A549 treated with Hydrocortisone at 1 μM for 4 hours (cell line): Measurements from ENCODE around the gene RPL18. TPM values are rescaled to one million over a fixed set of nuclear protein-coding genes. Genes with fewer than 3 reads are reported as not detected.

Experiments
- total RNA-seq: library from RNA; stranded (reverse); fragments of 200-300 nt; extraction: Qiagen RNA extraction; gene quantifications from 5 replicates; pipeline ENCODE4 v1.2.3, GENCODE V29; 2022

Gene RPL18
- total RNA-seq = 3,143 to 3,491 TPM (median 3,212 TPM) in 5 replicates

DNA sequence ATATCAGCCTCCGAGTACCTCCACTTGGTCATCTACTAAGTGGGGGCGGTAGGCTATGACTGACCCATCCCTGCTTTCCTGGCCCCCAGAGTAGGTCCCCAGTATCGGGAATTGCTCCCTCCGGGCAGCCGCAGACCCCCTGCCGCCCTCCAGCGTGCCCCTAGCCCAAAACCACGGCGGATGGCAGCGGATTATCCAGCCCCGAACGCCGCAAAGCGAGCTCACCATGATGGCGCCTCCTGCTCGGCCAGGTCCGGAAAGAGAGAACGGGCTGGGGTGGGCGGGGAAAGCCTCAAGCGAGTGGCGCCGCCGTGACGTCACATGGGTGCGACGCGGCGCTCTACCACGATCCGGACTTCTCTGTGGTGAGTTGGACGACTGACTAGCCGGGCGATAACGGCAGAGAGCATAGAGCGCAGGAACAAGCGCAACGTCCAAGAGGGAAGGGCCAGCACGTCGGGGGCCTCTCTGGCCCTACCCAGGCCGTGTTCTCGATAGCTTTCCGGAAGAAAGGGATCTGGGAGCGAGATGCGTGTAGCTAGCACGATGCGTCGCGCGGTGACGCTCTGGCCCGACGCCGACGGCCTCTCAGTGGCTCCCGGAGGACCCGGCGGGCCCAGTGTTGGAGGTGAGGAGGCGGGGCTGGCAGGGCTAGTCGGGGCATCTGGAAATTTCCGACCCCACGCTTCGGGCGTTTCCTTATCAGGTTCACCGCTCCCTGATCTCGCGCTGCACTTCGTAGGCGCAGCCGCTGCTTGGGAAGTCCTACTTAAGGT lies at the start of gene RPL18, which contains the start of gene SPHK2:
RPL18 (minus strand) TSS at position 263 of the 776 bp plus-strand sequence; CDS start at position 228, 35 bp downstream.
SPHK2 (plus strand) TSS at position 591 of the 776 bp plus-strand sequence. CDS start 1,009 bp downstream, outside the sequence.

DNA sequence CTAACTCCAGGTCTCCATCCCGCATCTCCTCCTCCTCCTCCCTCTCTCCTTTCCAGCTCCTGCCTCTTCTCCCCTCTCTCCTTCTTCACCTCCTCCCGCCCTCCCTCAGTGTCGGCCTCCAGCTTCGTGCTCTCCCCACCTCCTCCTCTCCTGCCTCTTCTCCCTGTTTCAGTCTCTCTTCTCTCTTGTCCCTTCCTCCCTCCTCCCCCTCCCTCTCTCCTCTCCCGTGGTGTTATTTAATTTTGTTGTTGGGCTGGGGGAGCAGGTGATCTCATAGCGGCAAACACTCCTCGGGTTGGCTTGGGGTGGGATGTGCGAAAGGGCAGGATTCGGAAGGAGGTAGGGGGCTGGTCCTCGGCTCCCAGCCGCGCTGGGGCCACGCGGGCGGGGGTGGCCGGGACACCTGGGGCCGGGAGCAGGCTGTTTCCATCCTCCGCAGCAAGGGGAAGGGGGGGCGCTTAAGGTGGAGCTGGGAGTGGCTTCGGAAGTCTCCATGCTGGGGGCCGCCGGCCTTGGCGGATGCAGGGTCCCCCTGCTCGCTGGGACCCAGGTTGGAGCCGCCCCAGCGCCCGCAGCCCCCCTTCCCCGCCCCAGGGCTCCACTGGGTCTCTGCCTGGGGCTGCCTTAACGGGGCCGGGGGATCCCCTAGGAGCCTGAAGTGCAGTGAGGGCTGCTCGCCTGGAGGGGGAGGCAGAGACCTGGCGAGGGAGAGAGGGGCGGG lies 27.2 kb upstream of the RPL18 start, which contains the start of gene CA11:
CA11 (minus strand) TSS at position 187 of the 721 bp plus-strand sequence. CDS start 555 bp downstream, outside the sequence.

DNA sequence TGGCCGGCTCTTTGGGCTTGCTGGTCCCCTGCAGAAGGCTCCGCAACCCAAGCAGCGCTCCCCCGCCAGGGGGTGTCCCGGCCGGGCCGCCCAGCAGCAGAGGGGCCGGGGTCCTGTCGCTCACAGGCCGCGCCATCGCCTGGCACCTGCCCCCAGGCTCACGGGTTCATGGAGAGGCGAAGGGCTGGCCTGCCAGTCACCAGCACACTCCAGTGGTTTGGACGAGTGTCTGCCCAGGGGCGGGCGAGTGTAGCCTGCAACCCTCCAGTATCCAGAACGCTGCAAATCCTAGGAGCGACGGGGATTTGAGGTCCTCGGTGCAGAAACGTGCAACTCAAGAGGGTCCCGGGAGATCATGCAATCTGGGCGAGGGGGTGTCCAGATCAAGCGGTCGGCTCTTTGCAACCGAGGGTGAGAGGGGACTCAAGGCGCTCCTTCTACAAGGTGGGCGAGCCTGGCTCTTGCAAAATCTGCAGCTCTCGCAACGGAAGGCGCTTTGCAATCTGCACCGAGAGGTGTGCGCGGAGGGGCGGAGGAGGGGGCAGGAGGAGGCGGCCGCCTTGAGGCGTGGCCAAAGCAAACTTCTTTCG lies 18.0 kb upstream of the RPL18 start, which contains the start of gene DBP:
DBP (minus strand) TSS at position 521 of the 590 bp plus-strand sequence; CDS start at position 136, 385 bp downstream.

DNA sequence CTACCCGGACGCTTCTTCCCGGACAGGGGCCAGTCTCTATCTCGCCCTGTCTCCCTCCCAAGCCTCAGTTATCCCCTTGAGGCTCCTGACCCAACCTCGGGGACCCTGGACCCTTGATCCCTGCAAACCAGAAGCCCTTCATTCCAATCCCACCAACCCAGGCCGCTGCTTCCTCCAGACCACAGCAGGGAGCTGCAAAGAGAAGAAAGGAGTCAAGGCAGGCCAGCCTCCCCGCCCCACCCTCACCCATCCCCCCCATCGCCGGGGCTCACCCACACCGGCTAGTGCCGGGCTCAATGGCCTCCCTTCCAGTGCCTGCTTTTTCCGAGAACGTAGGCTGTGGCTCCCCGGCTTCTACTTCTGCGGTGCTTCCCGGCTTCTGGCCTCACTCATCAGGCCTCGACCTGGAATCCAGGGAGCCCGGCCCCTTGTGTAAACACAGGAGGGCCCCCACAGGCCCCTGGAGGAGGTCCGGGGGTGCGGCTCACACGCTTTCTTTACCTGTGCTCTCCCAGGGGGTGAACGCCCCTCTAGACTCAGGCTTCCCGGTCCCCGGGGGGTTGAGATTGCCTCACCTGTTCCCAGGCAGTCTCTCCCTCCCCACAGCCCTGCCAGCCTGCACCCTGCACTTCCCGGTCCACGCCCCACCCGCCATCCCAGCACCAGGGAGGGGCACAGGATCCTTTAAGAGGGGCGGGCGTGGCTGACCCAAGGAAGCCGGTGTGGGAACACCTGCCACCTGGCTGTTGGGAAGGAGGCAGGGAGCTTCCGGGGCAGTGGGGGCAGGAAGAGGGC lies 4.3 kb downstream of the RPL18 start, which contains the start of gene FAM83E:
FAM83E (minus strand) TSS at position 641 of the 795 bp plus-strand sequence. CDS start 1,704 bp downstream, outside the sequence.

DNA sequence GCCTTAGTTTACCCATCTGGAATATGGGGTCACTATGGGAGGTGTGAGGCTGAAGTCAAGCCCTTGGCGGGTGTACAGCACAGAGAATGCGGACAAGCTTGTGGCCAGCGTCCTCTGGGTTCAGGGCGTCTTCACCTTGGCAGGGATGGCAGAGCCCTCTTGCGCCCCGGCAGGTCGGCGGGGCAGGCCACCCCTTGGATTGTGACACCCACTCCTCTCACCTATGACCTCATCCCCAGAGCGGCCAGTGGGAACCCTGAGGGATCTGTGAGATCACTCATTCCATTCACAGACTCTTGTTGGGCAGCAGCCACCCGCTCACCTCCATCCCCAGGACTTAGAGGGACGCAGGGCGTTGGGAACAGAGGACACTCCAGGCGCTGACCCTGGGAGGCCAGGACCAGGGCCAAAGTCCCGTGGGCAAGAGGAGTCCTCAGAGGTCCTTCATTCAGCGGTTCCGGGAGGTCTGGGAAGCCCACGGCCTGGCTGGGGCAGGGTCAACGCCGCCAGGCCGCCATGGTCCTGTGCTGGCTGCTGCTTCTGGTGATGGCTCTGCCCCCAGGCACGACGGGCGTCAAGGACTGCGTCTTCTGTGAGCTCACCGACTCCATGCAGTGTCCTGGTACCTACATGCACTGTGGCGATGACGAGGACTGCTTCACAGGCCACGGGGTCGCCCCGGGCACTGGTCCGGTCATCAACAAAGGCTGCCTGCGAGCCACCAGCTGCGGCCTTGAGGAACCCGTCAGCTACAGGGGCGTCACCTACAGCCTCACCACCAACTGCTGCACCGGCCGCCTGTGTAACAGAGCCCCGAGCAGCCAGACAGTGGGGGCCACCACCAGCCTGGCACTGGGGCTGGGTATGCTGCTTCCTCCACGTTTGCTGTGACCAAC lies 12.3 kb downstream of the RPL18 start, which contains the start of gene SPACA4:
SPACA4 (plus strand) TSS at position 280 of the 896 bp plus-strand sequence; CDS start at position 517, 237 bp downstream.

Other genes starting within 250 kb of the RPL18 start
- 389 to 432 TPM (median 425 TPM) in 5 replicates for gene KDELR1, start 227.6 kb downstream of the RPL18 start, total RNA-seq
- 6.5 to 8.9 TPM (median 7.6 TPM) in 5 replicates for gene GRIN2D, start 225.5 kb downstream of the RPL18 start, total RNA-seq
- gene GRWD1, start 173.2 kb downstream of the RPL18 start, total RNA-seq = 108 to 129 TPM (median 110 TPM) in 5 replicates
- 0.93 to 2.0 TPM (median 1.1 TPM) in 5 replicates for gene KCNJ14, start 163.6 kb downstream of the RPL18 start, total RNA-seq
- gene CYTH2, start 149.8 kb downstream of the RPL18 start, total RNA-seq = 54.5 to 64.5 TPM (median 61.2 TPM) in 5 replicates
- gene LMTK3, start 107.3 kb downstream of the RPL18 start, total RNA-seq = 2.7 to 5.6 TPM (median 4.5 TPM) in 5 replicates
- 12.0 to 17.5 TPM (median 14.0 TPM) in 5 replicates for gene SULT2B1, start 67.0 kb downstream of the RPL18 start, total RNA-seq
- not detected in 5 replicates for gene SPACA4, start 12.4 kb downstream of the RPL18 start, total RNA-seq
- 0.10 to 0.36 TPM (median 0.15 TPM) in 5 replicates for gene FAM83E, start 4.1 kb downstream of the RPL18 start, total RNA-seq
- 12.5 to 17.2 TPM (median 14.5 TPM) in 5 replicates for gene SPHK2, start 328 bp upstream of the RPL18 start, total RNA-seq
- gene DBP, start 18.2 kb upstream of the RPL18 start, total RNA-seq = 1.6 to 2.3 TPM (median 1.8 TPM) in 5 replicates
- 6.7 to 12.0 TPM (median 10.7 TPM) in 5 replicates for gene CA11, start 27.0 kb upstream of the RPL18 start, total RNA-seq
- gene NTN5, start 53.8 kb upstream of the RPL18 start, total RNA-seq = 0.12 to 0.20 TPM (median 0.16 TPM) in 5 replicates
- not detected in 5 replicates for gene FUT2, start 76.8 kb upstream of the RPL18 start, total RNA-seq
- 0.23 to 0.53 TPM (median 0.43 TPM) in 5 replicates for gene MAMSTR, start 100.5 kb upstream of the RPL18 start, total RNA-seq
- 0.31 to 0.66 TPM (median 0.43 TPM) in 5 replicates for gene RASIP1, start 121.4 kb upstream of the RPL18 start, total RNA-seq
- not detected in 5 replicates for gene IZUMO1, start 127.7 kb upstream of the RPL18 start, total RNA-seq
- gene FUT1, start 133.5 kb upstream of the RPL18 start, total RNA-seq = 0.10 to 0.16 TPM (median 0.12 TPM) in 5 replicates
- gene FGF21, start 136.3 kb upstream of the RPL18 start, total RNA-seq = not detected in 5 replicates
- 50.3 to 63.4 TPM (median 60.0 TPM) in 5 replicates for gene BCAT2, start 191.9 kb upstream of the RPL18 start, total RNA-seq
- gene HSD17B14, start 217.3 kb upstream of the RPL18 start, total RNA-seq = 12.0 to 17.2 TPM (median 13.8 TPM) in 5 replicates
- gene PLEKHA4, start 249.4 kb upstream of the RPL18 start, total RNA-seq = 1.2 to 1.9 TPM (median 1.3 TPM) in 5 replicates